Activated effector memory CD4-positive, alpha-beta T cell treated with Interleukin-2 at 50 U/mL for 16 hours (primary cell): ENCODE measurements around the gene SLC47A2.
A peak's percentile ranks its signal among the peaks of the same experiment; 100 is the strongest.
"Not testable (repeated sequence)": the region's sequence is repeated elsewhere in the genome, so short reads cannot be mapped to it uniquely, and the experiment has no call there.

Experiments
- DNase-seq: peaks from one replicate; pipeline ENCODE4 v3.0.0-alpha.2; 2020

The SLC47A2 gene, protein sequence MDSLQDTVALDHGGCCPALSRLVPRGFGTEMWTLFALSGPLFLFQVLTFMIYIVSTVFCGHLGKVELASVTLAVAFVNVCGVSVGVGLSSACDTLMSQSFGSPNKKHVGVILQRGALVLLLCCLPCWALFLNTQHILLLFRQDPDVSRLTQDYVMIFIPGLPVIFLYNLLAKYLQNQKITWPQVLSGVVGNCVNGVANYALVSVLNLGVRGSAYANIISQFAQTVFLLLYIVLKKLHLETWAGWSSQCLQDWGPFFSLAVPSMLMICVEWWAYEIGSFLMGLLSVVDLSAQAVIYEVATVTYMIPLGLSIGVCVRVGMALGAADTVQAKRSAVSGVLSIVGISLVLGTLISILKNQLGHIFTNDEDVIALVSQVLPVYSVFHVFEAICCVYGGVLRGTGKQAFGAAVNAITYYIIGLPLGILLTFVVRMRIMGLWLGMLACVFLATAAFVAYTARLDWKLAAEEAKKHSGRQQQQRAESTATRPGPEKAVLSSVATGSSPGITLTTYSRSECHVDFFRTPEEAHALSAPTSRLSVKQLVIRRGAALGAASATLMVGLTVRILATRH

DNA sequence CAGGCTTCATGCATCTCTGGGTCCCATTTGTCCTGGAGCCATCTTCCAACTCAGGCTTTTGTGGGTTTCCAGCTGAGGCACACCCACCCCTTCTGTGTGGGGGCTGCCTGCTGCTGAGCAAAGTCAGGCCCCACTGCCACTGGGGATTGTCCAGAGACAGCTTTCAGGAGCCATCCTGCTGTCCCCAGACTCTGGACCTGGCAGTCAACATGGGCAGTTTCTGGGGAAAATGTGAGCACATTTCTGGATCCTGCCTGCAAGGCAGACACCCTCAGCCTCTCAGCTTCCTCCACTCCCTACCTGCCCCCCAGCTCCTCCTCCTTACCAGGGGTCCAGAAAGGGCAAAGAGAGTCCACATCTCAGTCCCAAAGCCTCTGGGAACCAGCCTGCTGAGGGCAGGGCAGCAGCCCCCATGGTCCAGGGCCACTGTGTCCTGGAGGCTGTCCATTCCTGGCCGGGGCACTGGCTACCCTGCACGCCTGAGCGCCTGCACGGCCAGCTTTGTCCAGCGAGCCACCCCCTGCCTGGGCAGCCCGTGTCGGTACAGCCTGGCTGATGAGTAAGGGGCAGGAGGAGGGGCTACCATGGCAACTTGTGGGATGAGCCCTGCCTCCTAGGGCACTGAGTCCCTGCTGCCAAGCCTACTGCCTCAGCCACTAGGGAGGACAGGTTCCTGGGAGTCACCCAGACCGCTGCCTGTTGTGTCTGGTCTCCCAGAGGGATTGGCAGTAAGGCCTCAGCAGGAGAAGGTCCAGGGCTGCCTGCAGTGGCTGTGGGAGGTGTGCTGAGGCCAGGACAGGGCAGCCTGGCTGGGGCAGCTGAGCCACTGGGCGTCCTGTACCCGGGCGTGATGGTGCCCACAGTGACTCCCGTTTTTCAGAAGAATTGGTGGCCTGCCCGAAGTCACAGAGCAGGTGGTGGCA is at the start of gene SLC47A2:
TSS of gene SLC47A2 (minus strand) at position 477 of the 923 bp plus-strand sequence. CDS start at position 448, 29 bp downstream.
- no peak for DNase-seq

DNA sequence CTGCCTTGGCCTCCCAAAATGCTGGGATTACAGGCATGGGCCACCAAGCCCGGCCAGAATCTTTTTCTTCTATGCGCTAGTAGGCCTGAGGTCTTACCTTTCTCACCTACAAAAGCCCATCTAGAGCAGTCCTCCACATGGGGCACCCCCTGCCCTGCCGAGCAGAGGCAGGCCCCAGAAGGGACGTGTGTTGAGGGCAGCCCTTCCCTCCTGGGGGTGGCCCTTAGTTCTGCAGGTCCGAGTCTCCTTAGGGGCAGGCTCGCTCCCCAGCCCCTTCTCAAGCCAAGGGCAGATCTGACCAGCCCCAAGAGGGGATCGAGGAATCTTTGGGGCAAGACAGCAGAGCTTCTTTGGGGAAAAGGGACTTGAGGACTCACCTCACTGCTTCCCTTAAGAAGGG is 49.6 kb upstream of the SLC47A2 start:
- no peak for DNase-seq

- DNase-seq = not testable (repeated sequence)
Measured at GRCh38 chr17:19763991-19764390, 47.6 kb upstream of the SLC47A2 start.

DNA sequence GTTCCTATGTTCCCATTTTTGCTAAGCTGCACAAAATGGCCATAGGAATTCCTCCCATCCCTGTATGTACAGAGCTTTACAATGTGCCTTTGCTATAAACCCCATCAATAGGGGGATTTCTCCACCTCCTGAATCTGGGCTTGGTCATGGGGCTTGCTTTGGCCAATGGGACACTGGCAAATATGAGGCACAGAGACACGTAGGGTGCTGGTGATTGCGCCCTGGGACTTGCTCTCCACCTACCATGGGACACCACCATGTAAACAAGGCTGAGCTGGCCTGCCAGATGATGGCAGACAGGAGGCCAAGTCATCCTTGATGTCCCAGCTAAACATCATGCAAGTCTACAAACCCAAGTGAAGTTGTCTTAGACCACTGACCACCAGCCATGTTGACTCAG is 47.0 kb upstream of the SLC47A2 start:
- DNase-seq = no peak

- peak; percentile 23 for DNase-seq
Measured at GRCh38 chr17:19762515-19762961, 46.2 kb upstream of the SLC47A2 start.

GRCh38 chr17:19760746-19761145 is 44.4 kb upstream of the SLC47A2 start:
- no peak for DNase-seq

- DNase-seq = no peak
Measured at GRCh38 chr17:19759568-19760549, 43.5 kb upstream of the SLC47A2 start.

GRCh38 chr17:19757536-19758180 is 41.3 kb upstream of the SLC47A2 start:
- no peak for DNase-seq

DNA sequence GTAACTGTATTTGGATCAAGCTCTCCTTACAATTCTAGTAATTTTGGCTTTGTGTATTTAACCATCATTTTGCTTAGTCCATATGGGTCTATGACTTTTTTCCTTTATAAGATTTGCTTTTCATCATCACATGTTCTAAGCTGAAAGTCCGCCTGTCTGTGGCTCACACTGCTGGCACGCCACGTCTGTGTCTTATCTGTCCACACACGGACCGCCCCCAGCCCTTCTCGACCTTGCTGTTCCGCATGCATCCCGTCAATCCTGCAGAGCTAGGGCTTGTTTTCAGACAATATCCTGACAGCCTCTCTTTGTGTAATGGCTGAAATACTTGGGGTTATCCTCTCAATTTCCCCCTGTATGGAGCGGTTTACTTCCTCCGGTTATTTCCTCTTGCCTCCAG is 40.2 kb upstream of the SLC47A2 start:
- no peak for DNase-seq

- no peak for DNase-seq
Measured at GRCh38 chr17:19755821-19756510, 39.6 kb upstream of the SLC47A2 start.

DNA sequence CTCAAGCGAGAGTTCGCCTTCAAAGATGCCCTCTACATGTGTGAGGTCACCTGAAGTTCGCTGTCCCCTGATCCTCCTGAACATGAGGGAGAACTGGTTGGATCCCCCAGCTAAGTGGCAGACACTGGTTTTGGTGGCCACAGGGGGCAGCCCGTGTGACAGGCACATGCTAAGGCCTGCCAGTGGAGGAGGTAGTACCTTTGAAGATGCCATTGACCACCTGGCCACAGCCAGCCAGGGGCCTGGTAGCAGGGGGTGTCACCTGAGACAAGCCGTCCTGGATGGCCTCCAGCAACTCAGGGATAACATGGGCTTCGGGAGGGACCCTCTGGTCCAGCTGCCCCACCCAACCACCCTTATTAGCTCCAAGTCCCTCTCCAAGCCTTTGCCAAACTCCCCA is 39.0 kb upstream of the SLC47A2 start:
- no peak for DNase-seq

DNA sequence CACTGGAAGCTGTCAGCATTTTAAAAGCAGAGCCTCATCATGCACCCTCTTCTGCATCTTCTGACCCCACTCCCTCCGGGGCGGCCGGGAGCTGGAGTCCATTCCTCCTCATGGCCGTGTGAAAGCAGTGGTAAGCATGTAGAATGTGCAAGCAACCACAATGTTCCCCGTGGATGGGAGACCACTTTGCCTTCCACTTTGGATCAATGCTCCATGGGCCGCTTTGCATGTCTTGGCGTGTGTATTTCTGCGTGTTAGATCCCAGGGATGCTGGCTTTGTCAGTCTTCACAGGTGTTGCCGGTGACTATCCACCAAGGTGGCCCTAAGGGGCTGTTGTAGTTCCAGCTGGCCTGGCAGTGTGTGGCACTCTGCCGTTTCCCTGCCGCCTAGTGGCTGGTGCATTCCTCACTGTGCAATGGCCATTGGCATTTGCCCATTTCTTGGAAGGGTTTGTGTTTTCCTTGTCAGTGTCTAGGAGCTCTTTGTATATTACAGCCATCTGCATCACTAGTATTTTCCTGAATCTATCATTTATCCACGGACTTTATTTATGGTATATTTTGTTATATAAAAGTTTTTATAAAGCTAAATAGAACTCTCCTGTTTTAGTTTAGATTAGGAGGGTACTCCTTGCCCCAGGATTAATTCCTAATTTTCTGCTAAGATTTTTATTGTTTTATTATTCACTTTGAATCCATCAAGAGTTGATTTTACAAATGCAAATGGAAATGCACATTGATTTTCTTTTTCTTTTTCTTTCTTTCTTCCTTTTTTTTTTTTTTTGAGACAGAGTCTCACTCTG is 37.5 kb upstream of the SLC47A2 start:
- no peak for DNase-seq

- DNase-seq = no peak
Measured at GRCh38 chr17:19753051-19753509, 36.7 kb upstream of the SLC47A2 start.

DNA sequence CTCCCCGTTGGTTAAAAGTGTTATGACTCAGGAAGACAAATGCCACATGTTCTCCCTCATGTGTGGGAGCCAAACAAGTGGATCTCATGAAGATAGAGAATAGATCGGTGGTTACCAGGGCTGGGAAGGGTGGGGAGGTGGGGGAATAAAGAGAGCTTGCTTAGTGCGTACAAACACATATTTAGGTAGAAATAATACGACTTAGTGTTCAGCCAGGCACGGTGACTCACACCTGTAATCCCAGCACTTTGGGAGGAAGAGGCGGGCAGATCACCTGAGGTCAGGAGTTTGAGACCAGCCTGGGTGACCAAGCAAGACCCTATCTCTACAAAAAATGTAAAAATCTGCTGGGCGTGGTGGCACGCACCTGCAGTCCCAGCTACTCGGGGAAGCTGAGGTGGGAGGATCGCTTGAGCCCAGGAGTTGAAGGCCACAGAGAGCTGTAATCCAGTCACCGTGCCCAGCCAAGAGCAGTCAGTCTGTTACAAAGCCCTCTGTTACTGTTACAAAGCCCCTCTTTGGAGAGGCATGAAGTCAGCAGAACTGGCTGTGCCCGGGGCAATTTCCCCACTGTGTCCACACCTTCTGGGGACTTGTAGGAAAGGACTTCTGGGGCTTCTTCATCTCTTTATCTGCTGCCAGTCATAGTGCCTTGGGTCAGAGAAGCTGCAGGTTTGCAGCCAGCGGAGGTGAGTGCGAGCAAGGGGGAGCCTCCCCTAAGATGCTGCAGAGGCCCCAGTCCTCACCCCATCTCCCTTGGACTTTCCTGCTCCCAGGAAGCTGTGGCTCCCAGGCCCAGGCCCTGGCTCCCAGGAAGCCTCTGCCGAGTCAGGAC is 36.0 kb upstream of the SLC47A2 start:
- DNase-seq = no peak

GRCh38 chr17:19750835-19751234 is 34.5 kb upstream of the SLC47A2 start:
- DNase-seq = no peak

DNA sequence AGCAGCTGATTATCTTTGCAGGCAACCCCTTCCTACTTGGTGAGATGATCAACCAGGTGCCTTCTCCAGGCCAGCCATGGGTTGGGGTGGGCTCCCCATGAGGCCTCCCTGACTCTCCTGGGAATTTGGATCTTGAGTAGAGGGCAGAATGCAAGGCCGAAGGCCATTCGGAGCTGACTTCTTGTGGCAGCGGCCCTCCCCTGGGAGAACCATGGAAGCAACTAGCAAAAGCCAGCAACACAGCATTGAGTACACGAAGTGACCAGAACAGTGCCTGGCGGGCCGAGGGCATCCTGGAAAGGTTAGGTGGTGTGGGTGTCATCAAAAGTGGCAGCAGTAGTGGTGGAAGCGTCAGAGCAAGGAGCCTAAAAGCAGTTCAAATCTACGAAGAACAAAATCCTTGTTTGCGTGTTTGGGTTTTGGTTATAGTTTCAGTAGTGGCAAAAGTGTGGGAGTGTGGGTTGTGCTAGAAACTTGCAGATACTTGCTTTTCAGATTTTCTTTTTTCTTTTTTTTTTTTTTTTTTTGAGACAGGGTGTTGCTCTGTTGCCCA is 33.7 kb upstream of the SLC47A2 start:
- DNase-seq = no peak

GRCh38 chr17:19748807-19749193 is 32.4 kb upstream of the SLC47A2 start:
- DNase-seq = no peak
